Measurements from ENCODE around the gene TMEM184A. TPM values are rescaled to one million over a fixed set of nuclear protein-coding genes. Genes with fewer than 3 reads are reported as not detected.
A peak's percentile ranks its signal among the peaks of the same experiment; 100 is the strongest.

Gene TMEM184A
- total and polyA plus RNA-seq, 11 donors = 0.19 to 0.99 (median 0.47) TPM

GRCh38 chr7:1592299-1592871 is 36.4 kb upstream of the TMEM184A start:
- Histone ChIP-seq H3K4me1 (peaks cover 0 to 9% (median 0%) of the 10 kb centered on the region in 12 donors), H3K27me3 (peaks cover 0 to 78% (median 39%) of the 10 kb centered on the region in 9 donors), H3K9me3 (peaks cover 0 to 11% (median 3%) of the 10 kb centered on the region in 12 donors), H3K4me3 (no peak overlapping the region), H3K27ac (no peak overlapping the region), H3K36me3 (no peaks in the 10 kb centered on the region)
- TF ChIP-seq CTCF (IDR thresholded peaks at IDR 0.05) (no peak), POLR2A (IDR thresholded peaks at IDR 0.05) (no peak)
- no peak for ATAC-seq
- WGBS, 4 donors = 50 to 63% (median 56%) methylated on average over 15 to 20 of the region's 20 CpGs
- no peak for DNase-seq
- intact Hi-C loops (cut with DNase I) = no loop called here

GRCh38 chr7:1591876-1592275 is 35.9 kb upstream of the TMEM184A start:
- H3K9me3 ChIP-seq = peaks cover 0 to 11% (median 3%) of the 10 kb centered on the region in 12 donors
- TF ChIP-seq POLR2A (IDR thresholded peaks at IDR 0.05) = no peak
- TF ChIP-seq CTCF (IDR thresholded peaks at IDR 0.05) = no peak
- WGBS, 4 donors = 8 to 36% (median 26%) methylated on average over 9 to 15 of the region's 15 CpGs
- no peaks in the 10 kb centered on the region for H3K36me3 ChIP-seq
- ATAC-seq = peak in 1 of 4 donors; percentile 14
- H3K4me1 ChIP-seq = peaks cover 0 to 9% (median 0%) of the 10 kb centered on the region in 12 donors
- H3K27ac ChIP-seq = no peak overlapping the region
- peaks cover 0 to 76% (median 39%) of the 10 kb centered on the region in 9 donors for H3K27me3 ChIP-seq
- no peak for DNase-seq
- intact Hi-C loops (cut with DNase I) = no loop called here
- H3K4me3 ChIP-seq = no peak overlapping the region

- no peak for ATAC-seq
- intact Hi-C loops (cut with DNase I) = no loop called here
- H3K27ac ChIP-seq = no peak overlapping the region
- peaks cover 0 to 76% (median 37%) of the 10 kb centered on the region in 9 donors for H3K27me3 ChIP-seq
- TF ChIP-seq CTCF (IDR thresholded peaks at IDR 0.05) (no peak), POLR2A (IDR thresholded peaks at IDR 0.05) (no peak)
- WGBS, 4 donors = 54 to 59% (median 59%) methylated on average over 6 of the region's 6 CpGs
- H3K4me3 ChIP-seq = no peak overlapping the region
- peaks cover 0 to 9% (median 0%) of the 10 kb centered on the region in 12 donors for H3K4me1 ChIP-seq
- H3K9me3 ChIP-seq = peaks cover 0 to 11% (median 3%) of the 10 kb centered on the region in 12 donors
- DNase-seq = no peak
- no peaks in the 10 kb centered on the region for H3K36me3 ChIP-seq
Observed at GRCh38 chr7:1591396-1591795, 35.4 kb upstream of the TMEM184A start.

- no peak for ATAC-seq
- WGBS, 4 donors = 62 to 74% (median 71%) methylated on average over 9 of the region's 9 CpGs
- H3K9me3 ChIP-seq = peaks cover 0 to 11% (median 3%) of the 10 kb centered on the region in 12 donors
- H3K36me3 ChIP-seq = no peaks in the 10 kb centered on the region
- TF ChIP-seq POLR2A (IDR thresholded peaks at IDR 0.05) = no peak
- TF ChIP-seq CTCF (IDR thresholded peaks at IDR 0.05) = no peak
- H3K27me3 ChIP-seq = peaks cover 0 to 73% (median 32%) of the 10 kb centered on the region in 9 donors
- no peak overlapping the region for H3K4me3 ChIP-seq
- intact Hi-C loops (cut with DNase I) = no loop called here
- no peak overlapping the region for H3K27ac ChIP-seq
- peaks cover 0 to 9% (median 0%) of the 10 kb centered on the region in 12 donors for H3K4me1 ChIP-seq
- DNase-seq = no peak
Observed at GRCh38 chr7:1590887-1591286, 34.9 kb upstream of the TMEM184A start.

All from heart left ventricle (tissue), 16 donors.